Amniotic epithelial cell (primary cell): ENCODE results near the gene DYNC1LI2.

ENCODE experiments used
- DNase-seq: peaks from one replicate; pipeline ENCODE4 v3.0.0-alpha.2; 2010; ENCODE audit warnings: low read depth

Gene DYNC1LI2

DNA sequence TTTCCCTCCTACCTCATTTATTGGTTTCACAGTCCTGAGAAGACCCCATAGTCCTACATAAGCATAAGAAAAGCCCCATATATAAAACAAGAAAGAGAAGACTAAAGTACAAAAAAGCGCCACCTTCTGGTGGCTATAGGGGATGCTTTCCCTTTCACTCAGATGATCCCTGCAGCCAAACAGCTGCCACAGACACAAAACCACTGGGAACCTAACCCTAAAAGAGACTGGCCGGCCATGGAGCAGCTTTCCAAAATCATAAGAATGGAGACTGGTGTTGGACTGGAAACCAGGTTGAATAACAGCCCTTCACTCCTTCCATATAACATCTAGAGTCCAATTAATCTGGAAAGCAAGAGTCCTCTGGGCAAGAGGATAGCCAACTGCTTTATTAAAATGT lies 11.4 kb downstream of the DYNC1LI2 start:
- peak; percentile 31 for DNase-seq

DNA sequence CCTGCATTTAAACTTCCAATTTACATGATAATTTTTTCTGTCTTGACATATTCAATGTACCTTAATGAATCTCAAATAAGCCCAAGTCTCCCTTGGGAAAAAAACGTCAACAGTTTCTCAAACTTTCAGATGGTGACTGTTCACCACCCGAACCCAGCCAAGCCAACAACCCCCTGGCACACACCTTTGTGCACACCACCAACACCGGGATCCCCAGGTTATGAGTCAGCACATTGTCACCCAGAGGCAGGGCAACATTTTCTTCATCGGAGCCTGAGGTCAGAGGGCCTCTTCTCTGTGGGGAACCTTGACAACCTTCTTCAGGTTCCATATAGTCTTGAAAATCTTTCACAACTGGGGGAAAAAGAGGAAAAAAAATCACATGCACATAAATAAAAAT lies 15.5 kb downstream of the DYNC1LI2 start:
- no peak for DNase-seq

DNA sequence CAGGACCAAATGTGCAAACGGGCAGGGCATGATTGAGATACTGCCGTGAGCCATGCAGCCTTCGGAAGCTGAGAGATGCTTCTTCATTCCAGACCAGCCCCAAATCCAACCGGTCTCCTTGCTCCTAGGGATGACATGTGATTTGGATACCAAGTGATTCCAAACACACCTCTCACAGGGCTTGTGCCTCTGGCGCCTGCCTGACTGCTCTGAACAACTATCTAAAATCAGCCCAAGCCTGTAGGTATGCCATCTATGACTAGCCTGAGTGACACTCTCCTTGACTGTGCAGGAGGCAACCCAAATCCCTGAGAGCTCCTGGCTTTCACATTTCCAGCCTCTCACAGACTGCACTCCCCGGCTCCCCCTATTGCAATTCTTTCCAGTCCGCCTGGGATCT lies 20.3 kb downstream of the DYNC1LI2 start:
- no peak for DNase-seq

DNA sequence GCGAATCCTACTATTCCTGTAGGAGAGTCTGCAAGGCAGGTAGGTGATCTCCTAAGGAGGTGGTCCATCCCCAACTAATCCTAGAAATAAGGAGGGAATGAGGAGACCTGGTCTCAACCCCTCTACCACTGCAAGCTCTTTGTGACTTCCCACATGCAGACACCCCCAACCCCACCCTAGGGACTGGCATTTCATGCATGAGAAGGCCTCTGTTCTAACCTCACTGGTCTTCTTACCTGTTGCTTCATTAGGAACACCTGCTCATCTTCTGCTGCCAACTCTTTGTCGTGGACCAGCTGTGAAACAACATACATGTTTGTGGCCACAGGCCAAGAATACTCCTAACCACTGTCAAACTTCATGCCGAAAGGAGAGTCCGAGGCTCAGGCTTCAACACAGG lies 22.6 kb downstream of the DYNC1LI2 start:
- DNase-seq = no peak

DNA sequence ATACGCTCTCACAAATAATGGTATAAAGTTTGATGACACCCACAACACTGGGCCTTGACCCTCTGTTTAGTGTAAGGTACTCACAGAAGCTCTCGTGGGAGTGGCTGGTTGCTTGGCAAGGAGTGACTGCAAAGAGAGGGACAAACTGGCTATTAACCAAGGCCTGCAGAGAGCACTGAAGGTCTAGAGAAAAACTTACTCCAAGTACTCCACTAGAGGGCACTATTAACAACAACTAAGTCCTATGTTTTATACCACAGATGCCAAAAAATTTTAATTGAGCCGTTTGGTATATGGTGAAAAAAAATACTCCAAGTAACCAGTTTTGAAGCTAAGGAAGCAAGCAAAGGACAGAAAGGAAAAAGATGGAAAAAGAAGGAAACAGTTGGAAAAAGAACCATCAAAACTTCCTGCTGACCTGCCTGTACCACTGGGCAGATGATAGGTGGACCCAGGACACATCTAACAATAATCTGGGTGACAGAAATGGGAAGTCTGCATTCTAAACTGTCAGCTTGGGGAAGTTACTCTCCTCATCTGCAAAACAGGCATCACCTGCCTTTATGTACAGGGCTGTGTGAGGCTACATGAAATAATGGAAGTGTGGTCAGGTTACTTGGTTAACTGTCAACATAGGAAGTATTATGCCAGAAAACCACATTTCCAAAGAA lies 23.2 kb downstream of the DYNC1LI2 start:
- DNase-seq = peak; percentile 67

DNA sequence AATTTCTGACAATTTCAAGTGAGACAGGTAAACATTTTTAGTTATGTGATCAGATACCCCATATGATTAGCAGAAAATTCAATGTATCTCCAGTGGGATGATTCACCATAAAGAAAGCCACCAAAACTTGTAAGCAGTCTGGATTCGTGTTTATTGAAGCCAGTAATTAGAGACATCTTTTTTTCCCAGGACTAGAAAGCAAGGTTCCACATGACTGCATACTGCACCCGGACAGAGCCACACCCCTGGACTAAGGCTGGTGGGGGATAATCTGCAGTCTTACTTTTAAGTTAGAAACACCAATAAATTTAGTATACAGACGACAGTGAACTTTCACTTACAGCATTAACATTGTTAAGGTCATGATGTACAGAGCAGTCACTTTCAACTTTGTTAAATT lies 30.6 kb downstream of the DYNC1LI2 start:
- DNase-seq = no peak

GRCh38 chr16:66719246-66719645 lies 32.2 kb downstream of the DYNC1LI2 start:
- no peak for DNase-seq

- no peak for DNase-seq
These were observed 33.6 kb downstream of the DYNC1LI2 start for GRCh38 chr16:66717776-66718175.

DNA sequence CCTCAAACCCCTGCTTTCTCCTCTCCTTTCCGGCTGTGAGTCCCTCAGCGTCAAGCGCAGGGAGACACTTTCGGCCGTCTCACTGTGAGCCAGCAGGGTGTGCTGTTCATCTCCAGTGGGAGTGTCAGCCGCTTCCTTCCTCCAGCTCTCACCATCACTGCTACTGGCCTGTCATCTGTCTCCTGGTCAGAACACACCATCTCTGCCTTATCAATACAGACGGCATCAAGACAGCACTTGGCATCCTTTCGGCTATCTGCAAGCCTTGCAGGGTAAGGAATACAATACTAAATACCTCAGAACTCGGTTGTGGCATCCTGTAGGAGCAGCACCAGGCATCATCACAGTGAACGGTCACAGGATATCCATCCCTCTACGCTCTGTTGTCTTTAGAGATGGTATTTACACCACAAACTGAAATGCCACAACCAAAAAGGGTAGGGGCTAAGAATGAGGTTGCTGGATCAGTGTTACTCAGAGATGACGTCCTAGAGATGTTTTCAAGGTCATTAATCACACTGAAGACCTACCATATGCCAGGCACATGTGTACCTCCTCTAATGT lies 34.2 kb downstream of the DYNC1LI2 start:
- peak; percentile 78 for DNase-seq

GRCh38 chr16:66714654-66715307 lies 36.6 kb downstream of the DYNC1LI2 start:
- DNase-seq = no peak

GRCh38 chr16:66714062-66714461 lies 37.3 kb downstream of the DYNC1LI2 start:
- no peak for DNase-seq

DNA sequence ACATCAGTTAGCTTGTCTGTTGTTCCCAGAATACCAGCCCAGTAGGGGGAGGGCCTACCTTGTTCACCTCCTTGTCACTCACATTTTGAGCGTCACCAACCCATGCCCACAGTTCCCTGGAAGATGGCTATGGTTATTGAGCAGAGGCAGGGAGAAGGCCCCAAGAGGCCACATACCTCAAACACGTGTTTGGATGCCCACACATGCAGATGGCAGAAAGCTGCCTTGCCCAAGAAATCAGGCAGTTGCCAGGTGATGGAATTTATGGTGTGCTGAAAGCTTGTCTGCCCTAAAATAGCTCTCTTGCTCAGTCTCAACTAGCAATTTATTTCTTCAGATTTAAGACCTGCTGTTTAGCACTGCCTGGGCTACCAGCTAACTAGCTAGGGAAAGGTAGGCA lies 38.3 kb downstream of the DYNC1LI2 start:
- DNase-seq = no peak

DNA sequence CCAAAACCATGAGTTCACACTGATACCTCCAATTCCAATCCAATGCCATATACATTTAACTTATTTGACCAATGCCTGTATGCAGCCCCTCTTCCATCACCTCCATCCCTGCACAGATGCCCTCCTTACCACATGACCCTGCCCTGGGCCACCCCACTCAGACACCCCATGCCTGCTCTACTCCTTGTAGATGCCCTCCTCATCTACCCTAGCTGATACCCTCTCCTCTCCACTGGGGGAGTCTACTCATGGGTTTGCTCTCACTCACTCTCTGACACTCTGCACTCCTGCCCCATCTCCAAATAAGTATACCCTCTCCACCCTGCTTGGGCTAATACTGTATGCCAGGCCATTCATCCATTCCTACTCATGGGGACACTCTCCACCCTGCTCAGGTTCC lies 38.9 kb downstream of the DYNC1LI2 start:
- DNase-seq = no peak

DNA sequence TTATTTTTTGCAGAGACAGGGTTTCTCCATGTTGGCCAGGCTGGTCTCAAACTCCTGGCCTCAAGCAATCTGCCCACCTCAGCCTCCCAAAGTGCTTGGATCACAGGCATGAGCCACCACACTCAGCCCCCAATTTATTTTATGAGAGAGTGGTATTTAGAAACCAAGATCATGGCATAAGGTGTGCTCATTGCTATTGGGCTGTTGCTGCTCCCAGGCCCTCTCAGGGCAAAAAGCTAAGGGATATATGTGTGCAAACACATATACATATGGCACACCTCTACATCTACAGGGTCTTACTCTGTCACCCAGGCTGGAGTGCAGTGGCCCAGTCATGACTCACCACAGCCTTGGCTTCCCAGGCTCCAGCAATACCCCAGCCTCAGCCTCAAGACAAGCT lies 39.8 kb downstream of the DYNC1LI2 start:
- DNase-seq = no peak

GRCh38 chr16:66706506-66706880 lies 44.9 kb downstream of the DYNC1LI2 start:
- DNase-seq = no peak

- no peak for DNase-seq
These were observed 45.5 kb downstream of the DYNC1LI2 start for GRCh38 chr16:66705790-66706505.

GRCh38 chr16:66703406-66704215 lies 47.8 kb downstream of the DYNC1LI2 start:
- peak; percentile 42 for DNase-seq

DNA sequence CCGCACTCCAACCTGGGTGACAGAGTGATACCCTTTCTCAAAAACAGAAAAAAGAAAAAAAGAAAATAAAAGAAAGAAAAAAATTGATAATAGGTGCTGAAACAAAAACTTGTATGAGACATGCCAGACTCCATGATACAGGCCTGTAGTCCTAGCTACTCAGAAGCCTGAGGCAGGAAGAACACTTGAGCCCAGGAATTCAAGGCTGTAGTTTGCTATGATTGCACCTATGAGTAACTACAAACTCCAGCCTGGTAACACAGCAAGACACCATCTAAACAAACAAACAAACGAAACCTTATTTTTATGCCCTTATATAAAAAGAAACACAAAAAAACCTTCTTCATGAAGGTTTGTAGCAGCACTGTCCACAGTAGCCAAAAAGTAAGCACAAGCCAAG lies 49.9 kb downstream of the DYNC1LI2 start:
- DNase-seq = no peak

DNA sequence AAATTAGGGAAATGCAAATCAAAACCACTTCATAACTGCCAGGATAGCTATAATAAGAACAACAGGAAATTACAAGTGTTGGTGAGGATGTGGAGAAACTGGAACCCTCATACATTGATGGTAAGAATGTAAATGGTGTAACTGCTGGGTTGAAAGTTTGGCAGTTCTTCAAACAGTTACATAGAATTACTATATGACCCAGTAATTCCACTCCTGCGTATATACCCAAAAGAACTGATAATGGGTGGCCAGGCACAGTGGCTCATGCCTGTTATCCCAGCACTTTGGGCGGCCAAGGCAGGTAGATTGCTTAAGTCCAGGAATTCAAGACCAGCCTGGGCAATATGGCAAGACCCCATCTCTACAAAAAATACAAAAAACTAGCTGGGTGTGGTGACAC lies 50.4 kb downstream of the DYNC1LI2 start:
- DNase-seq = no peak

GRCh38 chr16:66699898-66700297 lies 51.5 kb downstream of the DYNC1LI2 start:
- no peak for DNase-seq

GRCh38 chr16:66698046-66698445 lies 53.4 kb downstream of the DYNC1LI2 start:
- DNase-seq = no peak
